Neuronal stem cell (in vitro differentiated cells): ENCODE data around the gene LTBP4.

Experiments
- DNase-seq: peaks from one replicate; pipeline ENCODE4 v3.0.0-alpha.2; 2013; ENCODE audit warnings: low spot score
- H2AFZ ChIP-seq: one replicate; pipeline ENCODE4 v1.6.1; 2013; ENCODE audit warnings: mild to moderate bottlenecking, low read length, inconsistent platforms
- H2AK5ac ChIP-seq: 2 replicates; pipeline ENCODE4 v1.6.1; 2013; ENCODE audit warnings: low read depth, mild to moderate bottlenecking, inconsistent platforms, low read length, moderate library complexity, mixed read lengths
- H2BK120ac ChIP-seq: 2 replicates; pipeline ENCODE4 v1.6.1; 2013; ENCODE audit warnings: low read depth, mild to moderate bottlenecking, inconsistent platforms, low read length, moderate library complexity, mixed read lengths
- H2BK12ac ChIP-seq: one replicate; pipeline ENCODE4 v1.6.1; 2013; ENCODE audit warnings: low read length, inconsistent platforms
- H2BK15ac ChIP-seq: 2 replicates; pipeline ENCODE4 v1.6.1; 2013; ENCODE audit warnings: mild to moderate bottlenecking, low read length, inconsistent platforms, mixed read lengths
- H2BK5ac ChIP-seq: one replicate; pipeline ENCODE4 v1.6.1; 2013; ENCODE audit warnings: inconsistent platforms, mild to moderate bottlenecking, low read length, moderate library complexity
- H3K14ac ChIP-seq: one replicate; pipeline ENCODE4 v1.6.1; 2013; ENCODE audit warnings: low read length, inconsistent platforms
- H3K18ac ChIP-seq: 2 replicates; pipeline ENCODE4 v1.6.1; 2013; ENCODE audit warnings: low read length, inconsistent platforms
- H3K23ac ChIP-seq: 2 replicates; pipeline ENCODE4 v1.6.1; 2013; ENCODE audit warnings: low read depth, mild to moderate bottlenecking, mixed read lengths, low read length, inconsistent platforms; ENCODE audit not compliant: poor library complexity
- H3K27ac ChIP-seq: replicated peaks from 3 replicates; pipeline ENCODE4 v1.5.1; 2013; ENCODE audit warnings: low read length, inconsistent platforms
- H3K27me3 ChIP-seq, 3 experiments: 2 replicates each; pipeline ENCODE4 v1.6.1; 2013; ENCODE audit warnings: low read length in 3 of 3, mild to moderate bottlenecking in 2 of 3, inconsistent platforms in 1 of 3, low read depth in 1 of 3, mixed read lengths in 1 of 3, moderate library complexity in 1 of 3; ENCODE audit not compliant: control insufficient read depth in 3 of 3, insufficient read depth in 3 of 3
- H3K36me3 ChIP-seq, 2 donors: replicated peaks in 1 of 2; 2 replicates each; pipeline ENCODE4 v1.6.1; 2013; ENCODE audit warnings: low read length in 2 of 2; ENCODE audit not compliant: control insufficient read depth in 2 of 2, insufficient read depth in 2 of 2
- H3K4ac ChIP-seq: 2 replicates; pipeline ENCODE4 v1.6.1; 2013; ENCODE audit warnings: inconsistent platforms, mild to moderate bottlenecking, low read length, moderate library complexity
- H3K4me1 ChIP-seq, 2 donors: 1 replicate in 1 of 2; 2 replicates in 1 of 2; pipeline ENCODE4 v1.6.1; 2013; ENCODE audit warnings: low read length in 2 of 2, low read depth in 1 of 2; ENCODE audit not compliant: control insufficient read depth in 2 of 2, insufficient read depth in 1 of 2
- H3K4me2 ChIP-seq: one replicate; pipeline ENCODE4 v1.6.1; 2013; ENCODE audit warnings: mild to moderate bottlenecking, low read length, inconsistent platforms; ENCODE audit not compliant: insufficient read depth, poor library complexity, severe bottlenecking
- H3K4me3 ChIP-seq, 2 donors: 2 replicates each; pipeline ENCODE4 v1.5.1; 2013; ENCODE audit warnings: low read length in 2 of 2, mild to moderate bottlenecking in 2 of 2, inconsistent platforms in 1 of 2, moderate library complexity in 1 of 2
- H3K79me1 ChIP-seq: one replicate; pipeline ENCODE4 v1.6.1; 2013; ENCODE audit warnings: low read depth, mild to moderate bottlenecking, inconsistent platforms, low read length, moderate library complexity
- H3K9ac ChIP-seq: one replicate; pipeline ENCODE4 v1.6.1; 2013; ENCODE audit warnings: mild to moderate bottlenecking, low read depth, low read length, inconsistent platforms; ENCODE audit not compliant: poor library complexity
- H3K9me3 ChIP-seq, 2 donors: replicated peaks in 1 of 2; 2 replicates each; pipeline versions ENCODE3 to v1.6.1; 2013; ENCODE audit warnings: low read length in 2 of 2, mild to moderate bottlenecking in 2 of 2, inconsistent platforms in 1 of 2, low read depth in 1 of 2, mixed read lengths in 1 of 2, moderate library complexity in 1 of 2; ENCODE audit not compliant: control insufficient read depth in 2 of 2, insufficient read depth in 1 of 2
- H4K8ac ChIP-seq: one replicate; pipeline ENCODE4 v1.6.1; 2013; ENCODE audit warnings: low read depth, mild to moderate bottlenecking, inconsistent platforms, low read length, moderate library complexity
- H4K91ac ChIP-seq: one replicate; pipeline ENCODE4 v1.6.1; 2013; ENCODE audit warnings: low read length, low read depth, mild to moderate bottlenecking, inconsistent platforms; ENCODE audit not compliant: poor library complexity
- WGBS, 2 donors: extraction: QIAGEN DNeasy Blood & Tissue Kit; methylation state at CpG; one replicate each; pipeline ENCODE4 v1.1.7; 2013; ENCODE audit warnings: missing lambda C conversion rate in 2 of 2, mixed read lengths in 1 of 2; ENCODE audit not compliant: insufficient read length in 2 of 2, insufficient replicate concordance in 1 of 2; ENCODE audit errors: extremely low coverage in 2 of 2; 5-methylcytosine and 5-hydroxymethylcytosine counted together

Gene LTBP4

DNA sequence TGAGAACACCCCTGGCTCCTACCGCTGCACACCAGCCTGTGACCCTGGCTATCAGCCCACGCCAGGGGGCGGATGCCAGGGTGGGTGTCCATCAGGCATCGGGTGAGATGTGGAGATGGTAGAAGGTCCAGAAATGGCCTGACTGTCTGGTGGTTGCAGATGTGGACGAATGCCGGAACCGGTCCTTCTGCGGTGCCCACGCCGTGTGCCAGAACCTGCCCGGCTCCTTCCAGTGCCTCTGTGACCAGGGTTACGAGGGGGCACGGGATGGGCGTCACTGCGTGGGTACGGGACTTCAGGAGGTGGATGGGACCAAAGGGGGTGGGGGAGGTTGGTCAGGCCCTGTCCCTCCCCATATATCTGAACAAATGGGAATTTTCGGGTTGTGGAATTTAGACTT lies 15.8 kb downstream of the LTBP4 start:
- Histone ChIP-seq H2AK5ac (no peak overlapping the region), H3K14ac (no peak overlapping the region), H3K4ac (no peak overlapping the region), H3K4me1 (peaks cover 0 to 3% of the 10 kb centered on the region in 2 donors), H2BK5ac (no peak overlapping the region), H2BK15ac (no peak overlapping the region), H2AFZ (no peak overlapping the region), H4K91ac (no peak overlapping the region), H2BK120ac (no peak overlapping the region), H2BK12ac (no peak overlapping the region), H3K27ac (no peak overlapping the region), H4K8ac (no peak overlapping the region), H3K4me2 (no peak overlapping the region), H3K27me3 (peaks cover 0 to 18% (median 0%) of the 10 kb centered on the region in 3 experiments), H3K9me3 (no peaks in the 10 kb centered on the region), H3K18ac (peak overlapping the region; percentile 51), H3K36me3 (peaks cover 9 to 97% of the 10 kb centered on the region in 2 donors), H3K4me3 (no peak overlapping the region), H3K23ac (peak overlapping the region; percentile 44), H3K79me1 (peaks cover 4% of the 10 kb centered on the region), H3K9ac (no peak overlapping the region)
- no CpG with 5 or more reads among the region's 17 CpGs for WGBS, 2 donors
- no peak for DNase-seq

DNA sequence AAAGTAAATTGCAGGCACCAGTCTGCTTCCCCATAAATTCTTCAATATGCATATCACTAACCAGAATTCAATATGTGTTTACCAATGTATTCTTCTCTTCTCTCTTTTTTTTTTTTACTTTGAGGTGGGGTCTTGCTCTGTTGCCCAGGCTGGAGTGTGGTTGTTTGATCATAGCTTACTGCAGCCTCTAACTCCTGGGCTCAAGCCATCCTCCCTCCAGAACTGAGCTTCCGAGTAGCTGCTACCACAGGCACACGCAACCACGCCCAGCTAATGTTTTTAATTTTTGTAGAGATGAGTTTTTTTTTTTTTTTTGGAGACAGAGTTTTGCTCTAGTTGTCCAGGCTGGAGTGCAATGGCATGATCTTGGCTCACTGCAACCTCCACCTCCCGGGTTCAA lies 16.8 kb downstream of the LTBP4 start:
- no peak overlapping the region for H3K14ac ChIP-seq
- H2AFZ ChIP-seq = no peak overlapping the region
- H2BK5ac ChIP-seq = no peak overlapping the region
- no peak overlapping the region for H2BK15ac ChIP-seq
- no peak overlapping the region for H4K91ac ChIP-seq
- H4K8ac ChIP-seq = no peak overlapping the region
- peaks cover 0 to 3% of the 10 kb centered on the region in 2 donors for H3K4me1 ChIP-seq
- H3K4me3 ChIP-seq = no peak overlapping the region
- no peak overlapping the region for H3K23ac ChIP-seq
- H3K4ac ChIP-seq = no peak overlapping the region
- peaks cover 0 to 8% (median 0%) of the 10 kb centered on the region in 3 experiments for H3K27me3 ChIP-seq
- no peak overlapping the region for H3K4me2 ChIP-seq
- H3K27ac ChIP-seq = no peak overlapping the region
- H3K36me3 ChIP-seq = peaks cover 14 to 97% of the 10 kb centered on the region in 2 donors
- WGBS, 2 donors = no CpG with 5 or more reads among the region's 4 CpGs
- no peaks in the 10 kb centered on the region for H3K9me3 ChIP-seq
- H2BK120ac ChIP-seq = no peak overlapping the region
- H3K79me1 ChIP-seq = peaks cover 6% of the 10 kb centered on the region
- DNase-seq = no peak
- no peak overlapping the region for H2AK5ac ChIP-seq
- H2BK12ac ChIP-seq = no peak overlapping the region
- H3K18ac ChIP-seq = no peak overlapping the region
- no peak overlapping the region for H3K9ac ChIP-seq

DNA sequence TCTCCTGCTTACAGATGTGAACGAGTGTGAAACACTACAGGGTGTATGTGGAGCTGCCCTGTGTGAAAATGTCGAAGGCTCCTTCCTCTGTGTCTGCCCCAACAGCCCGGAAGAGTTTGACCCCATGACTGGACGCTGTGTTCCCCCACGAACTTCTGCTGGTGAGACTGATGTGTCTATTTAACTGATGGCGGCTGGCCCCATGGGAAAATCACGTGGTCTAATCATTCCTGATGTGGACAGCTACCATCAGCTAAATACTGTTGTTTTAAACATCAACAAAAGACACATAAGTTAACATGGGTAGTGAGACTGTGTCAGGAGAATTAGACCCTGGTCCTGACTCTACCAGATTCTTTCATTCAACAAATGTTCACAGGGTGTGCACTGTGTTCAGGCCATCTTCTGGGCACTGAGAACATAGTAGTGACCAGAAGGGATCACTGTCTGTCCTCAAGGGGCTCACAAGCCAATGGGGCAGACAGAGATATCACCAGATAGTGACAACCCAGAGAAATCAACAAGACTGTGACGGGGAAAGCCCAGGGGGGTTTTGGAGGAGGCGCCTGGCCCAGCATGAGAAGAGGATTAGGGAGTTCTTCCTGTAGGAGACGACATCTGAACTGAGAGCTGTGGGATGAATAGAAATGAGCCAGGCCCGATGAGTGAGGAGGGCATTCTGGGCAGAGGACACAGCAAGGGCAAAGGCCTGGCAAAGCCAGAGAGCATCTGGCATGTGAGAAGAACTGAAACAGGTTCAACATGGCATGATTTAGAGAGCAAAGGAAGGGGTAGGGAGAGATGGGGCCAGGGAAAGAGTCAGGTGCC lies 18.4 kb downstream of the LTBP4 start:
- Histone ChIP-seq H3K4me3 (peak overlapping the region in 1 of 2 donors; percentile 16), H3K4ac (no peak overlapping the region), H3K4me2 (no peak overlapping the region), H2BK120ac (no peak overlapping the region), H2BK15ac (no peak overlapping the region), H3K9me3 (no peaks in the 10 kb centered on the region), H2BK5ac (no peak overlapping the region), H2BK12ac (no peak overlapping the region), H4K8ac (no peak overlapping the region), H3K27me3 (no peaks in the 10 kb centered on the region), H2AK5ac (no peak overlapping the region), H2AFZ (no peak overlapping the region), H3K14ac (no peak overlapping the region), H3K18ac (no peak overlapping the region), H3K23ac (no peak overlapping the region), H3K36me3 (peaks cover 14 to 95% of the 10 kb centered on the region in 2 donors), H4K91ac (no peak overlapping the region), H3K4me1 (peaks cover 0 to 7% of the 10 kb centered on the region in 2 donors), H3K79me1 (peaks cover 2% of the 10 kb centered on the region), H3K27ac (no peak overlapping the region), H3K9ac (no peak overlapping the region)
- no peak for DNase-seq
- WGBS, 2 donors = no CpG with 5 or more reads among the region's 11 CpGs

DNA sequence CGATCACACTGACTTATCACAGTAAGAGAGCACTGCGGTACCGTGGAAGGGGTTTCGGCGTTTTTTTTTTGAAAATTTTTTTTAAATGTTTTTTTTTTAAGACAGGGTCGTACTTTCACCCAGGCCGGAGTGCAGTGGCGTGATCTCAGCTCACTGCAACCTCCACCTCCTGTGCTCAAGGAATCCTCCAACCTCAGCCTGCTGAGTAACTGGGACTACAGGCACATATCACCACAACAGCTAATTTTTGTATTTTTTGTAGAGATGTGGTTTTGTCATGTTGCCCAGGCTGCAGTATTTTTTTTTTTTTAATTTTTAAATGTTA lies 19.0 kb downstream of the LTBP4 start:
- H4K8ac ChIP-seq = no peak overlapping the region
- no peak overlapping the region for H3K4me3 ChIP-seq
- H3K79me1 ChIP-seq = peaks cover 2% of the 10 kb centered on the region
- no peak overlapping the region for H3K27ac ChIP-seq
- H3K4me2 ChIP-seq = no peak overlapping the region
- no peak overlapping the region for H3K23ac ChIP-seq
- no peak overlapping the region for H4K91ac ChIP-seq
- no peaks in the 10 kb centered on the region for H3K27me3 ChIP-seq
- H3K36me3 ChIP-seq = peaks cover 14 to 96% of the 10 kb centered on the region in 2 donors
- no peak overlapping the region for H2BK5ac ChIP-seq
- no peak overlapping the region for H3K14ac ChIP-seq
- no peaks in the 10 kb centered on the region for H3K9me3 ChIP-seq
- no peak overlapping the region for H2BK12ac ChIP-seq
- H3K4me1 ChIP-seq = peaks cover 0 to 7% of the 10 kb centered on the region in 2 donors
- no peak overlapping the region for H3K18ac ChIP-seq
- no CpG with 5 or more reads among the region's 8 CpGs for WGBS, 2 donors
- H2BK120ac ChIP-seq = no peak overlapping the region
- no peak overlapping the region for H2AFZ ChIP-seq
- no peak for DNase-seq
- no peak overlapping the region for H3K9ac ChIP-seq
- no peak overlapping the region for H3K4ac ChIP-seq
- no peak overlapping the region for H2AK5ac ChIP-seq
- H2BK15ac ChIP-seq = no peak overlapping the region
